ENCODE measurements around the gene PP2D1.
"Not testable (repeated sequence)": the region's sequence is repeated elsewhere in the genome, so short reads cannot be mapped to it uniquely, and the experiment has no call there.

PP2D1 gene

GRCh38 chr3:19970327-19970726, 41.7 kb downstream of the PP2D1 start:
- DNase-seq (ENCODE audit: low read depth) = no peak

GRCh38 chr3:19967812-19968211, 44.3 kb downstream of the PP2D1 start:
- DNase-seq (ENCODE audit: low read depth) = no peak

GRCh38 chr3:19967208-19967607, 44.9 kb downstream of the PP2D1 start:
- no peak for DNase-seq (ENCODE audit: low read depth)

GRCh38 chr3:19961960-19962359, 50.1 kb downstream of the PP2D1 start:
- no peak for DNase-seq (ENCODE audit: low read depth)

- DNase-seq (ENCODE audit: low read depth) = no peak
Observed at GRCh38 chr3:19960696-19961095, 51.4 kb downstream of the PP2D1 start.

GRCh38 chr3:19959505-19959904, 52.6 kb downstream of the PP2D1 start:
- DNase-seq (ENCODE audit: low read depth) = no peak

- not testable (repeated sequence) for DNase-seq (ENCODE audit: low read depth)
Observed at GRCh38 chr3:19957354-19957753, 54.7 kb downstream of the PP2D1 start.

- no peak for DNase-seq (ENCODE audit: low read depth)
Observed at GRCh38 chr3:19954676-19955075, 57.4 kb downstream of the PP2D1 start.

GRCh38 chr3:19950316-19950715, 61.7 kb downstream of the PP2D1 start:
- DNase-seq (ENCODE audit: low read depth) = no peak

- no peak for DNase-seq (ENCODE audit: low read depth)
Observed at GRCh38 chr3:19948226-19948591, 63.9 kb downstream of the PP2D1 start.

GRCh38 chr3:19947549-19948225, 64.4 kb downstream of the PP2D1 start:
- peak; percentile 16 for DNase-seq (ENCODE audit: low read depth)

GRCh38 chr3:19946832-19947548, 65.1 kb downstream of the PP2D1 start, which contains the start of gene RAB5A:
Gene RAB5A, plus strand, starts transcription at chr3:19947097. Its CDS starts 3,802 bp downstream, at chr3:19950899.
- DNase-seq (ENCODE audit: low read depth) = peak; percentile 94

- DNase-seq (ENCODE audit: low read depth) = no peak
Observed at GRCh38 chr3:19945969-19946831, 65.9 kb downstream of the PP2D1 start.

GRCh38 chr3:19945534-19945933, 66.5 kb downstream of the PP2D1 start:
- DNase-seq (ENCODE audit: low read depth) = no peak

- DNase-seq (ENCODE audit: low read depth) = no peak
Observed at GRCh38 chr3:19940643-19941042, 71.4 kb downstream of the PP2D1 start.

GRCh38 chr3:19938295-19938627, 73.8 kb downstream of the PP2D1 start:
- DNase-seq (ENCODE audit: low read depth) = no peak

GRCh38 chr3:19937459-19938294, 74.4 kb downstream of the PP2D1 start:
- DNase-seq (ENCODE audit: low read depth) = no peak
